NCI-H146 (cell line): ENCODE results near the gene DHRS4L2.

ENCODE experiments used
- DNase-seq: peaks from one replicate; lab custom pipeline; 2025; lab: John Stamatoyannopoulos, UW

The DHRS4L2 gene

GRCh38 chr14:24053548-24054323 is 65.0 kb downstream of the DHRS4L2 start:
- no peak for DNase-seq

- DNase-seq: no peak
Measured at GRCh38 chr14:24054324-24054641, 65.6 kb downstream of the DHRS4L2 start.

DNA sequence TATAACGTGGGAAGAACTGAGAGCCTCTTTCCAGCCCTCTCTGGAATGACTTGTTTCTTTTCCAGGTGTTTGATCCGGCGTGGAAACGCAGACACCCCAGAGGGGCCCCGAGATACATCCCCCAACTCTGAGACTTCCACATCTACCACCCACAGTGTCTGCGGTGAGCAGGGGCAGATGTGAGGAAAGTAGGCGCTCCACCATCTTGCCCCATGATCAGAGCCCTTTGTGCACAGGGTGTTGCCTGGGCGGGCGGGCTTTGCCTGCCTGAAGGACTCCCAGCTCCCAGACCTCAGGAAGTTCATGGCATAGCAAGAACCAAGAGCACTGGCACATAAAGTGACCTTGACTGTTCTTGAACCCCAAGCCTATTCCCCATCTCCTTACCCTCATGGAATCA is 65.9 kb downstream of the DHRS4L2 start:
- DNase-seq: no peak
